HG03103 (cell line): ENCODE results near the gene SLIT3.

Source experiments
- ATAC-seq: cut with Tn5 transposase; IDR thresholded peaks from one replicate; pipeline ENCODE4 v1.9.1; 2021; ENCODE audit warnings: low read depth; ENCODE audit not compliant: unreplicated experiment

SLIT3 gene

DNA sequence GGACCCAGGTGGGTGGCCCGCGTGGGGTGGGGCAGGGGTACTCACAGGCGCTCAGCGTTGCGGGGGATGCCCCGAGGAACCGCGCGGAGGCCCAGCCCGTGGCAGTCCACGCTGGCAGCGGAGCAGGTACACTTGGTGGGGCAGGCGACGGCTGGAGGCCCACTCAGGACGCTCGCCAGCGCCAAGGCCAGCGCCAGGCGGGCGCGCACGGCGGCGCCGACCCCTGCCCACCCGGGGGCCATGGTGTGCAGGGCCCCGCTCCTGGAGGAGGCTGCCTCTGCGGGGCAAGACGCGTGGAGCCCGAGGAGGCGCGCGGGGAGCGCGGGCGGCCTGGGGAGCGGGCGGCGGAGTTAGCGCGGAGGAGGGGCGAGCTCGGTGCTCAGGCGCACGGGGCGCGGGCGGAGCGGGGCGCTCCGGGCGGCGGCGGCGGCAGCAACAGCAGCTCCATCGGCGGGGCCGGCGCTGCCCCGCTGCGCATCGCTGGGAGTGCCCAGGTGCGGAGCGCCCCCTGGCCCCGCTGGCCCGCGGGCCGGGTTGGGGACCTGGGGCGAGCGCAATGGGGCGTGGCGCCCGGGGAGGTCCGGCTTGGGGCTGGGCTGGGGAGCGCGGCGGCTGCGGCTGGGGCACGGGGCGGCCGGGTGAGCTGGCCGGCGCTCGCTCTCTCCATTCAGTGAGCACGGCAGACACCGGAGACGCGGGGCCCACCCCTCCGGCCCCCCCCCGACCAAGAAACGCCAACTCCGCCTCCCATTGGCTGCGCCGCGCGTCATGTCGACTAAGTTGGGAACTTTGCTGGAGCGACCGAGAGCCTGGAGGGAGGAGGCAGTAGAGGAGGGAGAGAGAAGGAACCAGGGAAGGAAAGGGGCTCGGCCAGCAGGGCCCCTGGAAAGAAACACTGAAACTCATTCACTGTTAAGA is at the start of gene SLIT3:
Gene SLIT3 (minus strand): TSS at position 672 of the 918 bp plus-strand sequence. CDS start 430 bp downstream, at position 242.
- no peak for ATAC-seq

DNA sequence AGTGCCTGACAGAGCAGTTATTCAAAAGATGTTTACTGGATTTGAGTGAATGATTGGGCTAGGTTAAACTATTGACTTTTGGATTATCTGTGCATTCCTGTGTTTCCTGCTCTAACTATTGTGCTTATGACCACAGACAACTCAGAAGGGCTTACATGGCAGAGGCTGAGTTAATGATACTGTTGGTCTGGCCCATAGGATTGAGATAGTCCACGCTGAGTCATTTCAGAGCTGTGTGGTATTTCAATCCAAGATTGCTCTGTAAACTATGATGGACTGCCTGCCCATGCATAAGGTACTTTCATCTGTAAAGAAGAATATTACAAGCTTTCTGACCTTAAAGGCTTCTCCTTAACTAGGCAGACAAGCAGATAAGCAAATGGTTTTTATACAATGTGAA is 49.1 kb upstream of the SLIT3 start:
- ATAC-seq, result no peak

DNA sequence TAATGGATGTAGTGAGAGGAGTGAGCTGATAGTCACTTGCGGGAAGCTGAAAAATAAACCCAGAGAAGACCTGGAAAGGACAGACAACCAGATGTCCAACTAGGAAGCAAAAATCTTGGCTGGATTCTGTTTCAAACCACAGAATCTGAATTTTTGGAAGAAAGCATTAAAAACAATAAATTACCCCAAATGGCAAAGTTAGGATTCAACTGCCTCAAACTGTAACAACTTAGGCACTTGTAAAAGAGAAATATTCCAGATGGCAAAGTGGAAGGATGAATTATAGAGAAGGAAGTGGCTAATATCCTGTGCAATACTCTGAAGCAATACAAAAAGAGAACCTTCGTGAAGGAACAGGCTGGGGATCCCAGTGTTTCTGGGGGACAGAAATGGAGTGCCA is 46.8 kb upstream of the SLIT3 start:
- ATAC-seq, result no peak

DNA sequence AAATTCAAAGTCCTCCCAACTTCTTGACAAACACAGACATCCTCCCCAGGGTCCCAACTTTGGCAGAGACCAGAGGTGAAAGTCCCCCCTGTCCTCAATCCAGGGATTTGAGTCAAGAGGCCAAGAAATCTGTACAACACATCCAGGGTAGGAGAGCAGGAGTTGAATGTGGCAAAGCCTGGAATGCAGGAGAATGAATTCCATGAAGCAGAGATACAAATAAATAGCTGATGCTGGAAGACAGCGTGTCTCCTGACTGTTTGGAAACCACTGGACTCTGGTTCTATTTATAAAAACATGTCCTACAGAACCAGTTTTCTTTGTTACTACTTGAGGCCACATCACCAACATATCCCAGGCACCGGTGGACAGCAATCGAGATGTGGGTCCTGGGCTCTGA is 43.7 kb upstream of the SLIT3 start:
- no peak for ATAC-seq

DNA sequence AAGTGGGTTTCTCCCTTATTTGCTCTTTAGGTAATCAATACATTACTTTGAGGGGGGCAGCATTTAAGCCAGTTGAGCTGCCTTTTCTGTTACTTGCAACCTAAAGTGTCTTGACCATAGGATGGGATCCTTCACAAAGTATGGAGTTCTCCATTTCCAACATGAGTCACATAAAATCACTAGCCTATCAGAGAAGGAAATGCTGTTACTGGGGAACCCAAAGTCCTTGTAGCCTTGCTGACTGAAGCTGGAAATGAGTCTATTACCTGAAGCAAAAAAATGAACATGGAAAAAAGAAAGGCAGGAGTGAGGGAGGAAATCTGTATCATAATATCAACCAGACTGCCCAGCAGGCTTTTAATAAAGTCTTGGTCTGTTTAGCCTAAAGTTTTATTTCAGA is 42.8 kb upstream of the SLIT3 start:
- ATAC-seq, result no peak

DNA sequence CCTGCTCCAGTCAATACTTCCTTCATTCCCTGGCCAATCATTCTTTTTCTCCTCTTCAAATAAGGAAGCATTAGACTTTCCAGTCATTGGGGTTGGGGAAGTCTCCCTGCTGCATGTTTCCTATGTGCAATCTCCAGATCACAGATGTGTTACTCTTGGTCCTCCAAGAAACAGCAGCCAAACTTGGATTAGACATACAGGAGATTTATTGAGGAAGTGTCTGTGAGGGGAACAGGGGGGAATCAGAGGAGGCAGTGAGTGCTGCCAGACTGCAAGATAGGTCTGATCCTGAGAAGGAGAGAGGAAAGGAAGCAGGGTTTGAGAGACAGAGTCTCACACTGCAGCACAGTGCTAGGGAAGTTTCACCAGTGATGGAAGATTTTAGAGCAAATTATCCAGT is 40.6 kb upstream of the SLIT3 start:
- ATAC-seq, result no peak

DNA sequence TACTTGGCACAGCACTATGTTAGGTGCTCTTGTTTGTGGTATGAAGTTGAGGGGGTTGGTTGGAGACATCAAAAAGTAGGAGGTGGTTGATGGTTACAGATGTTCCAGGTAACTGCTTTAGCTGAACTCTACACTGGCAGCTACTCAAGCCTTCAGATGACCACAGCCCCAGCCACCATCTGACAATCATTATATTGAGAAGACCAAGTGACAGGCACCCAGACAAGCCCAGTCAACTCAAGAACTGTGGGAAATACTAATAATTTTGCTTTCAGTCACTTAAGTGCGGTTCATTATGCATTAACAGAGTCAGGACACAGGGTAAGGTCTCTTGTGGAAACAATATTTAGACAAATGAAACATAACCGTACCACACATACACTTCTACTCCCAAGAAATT is 38.9 kb upstream of the SLIT3 start:
- ATAC-seq, result no peak

DNA sequence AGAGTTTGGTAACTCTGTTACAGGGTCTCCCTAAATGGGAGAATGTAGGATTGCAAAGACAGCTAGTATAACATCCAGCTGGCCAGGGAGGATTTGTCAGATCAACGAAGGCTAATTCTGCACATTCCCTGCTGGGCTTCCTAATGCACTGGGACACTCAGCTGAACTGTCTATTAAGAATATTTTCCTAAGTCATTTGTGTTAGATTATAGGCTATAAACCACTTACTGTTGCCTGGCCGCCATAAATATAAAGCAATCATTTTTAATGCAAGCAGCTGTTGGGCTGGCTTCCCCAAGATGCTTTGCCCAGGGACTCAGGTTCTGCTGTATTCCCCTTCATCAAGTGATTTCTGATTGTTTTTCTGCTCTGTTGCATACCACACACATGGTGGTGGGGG is 35.3 kb upstream of the SLIT3 start:
- ATAC-seq, result no peak

DNA sequence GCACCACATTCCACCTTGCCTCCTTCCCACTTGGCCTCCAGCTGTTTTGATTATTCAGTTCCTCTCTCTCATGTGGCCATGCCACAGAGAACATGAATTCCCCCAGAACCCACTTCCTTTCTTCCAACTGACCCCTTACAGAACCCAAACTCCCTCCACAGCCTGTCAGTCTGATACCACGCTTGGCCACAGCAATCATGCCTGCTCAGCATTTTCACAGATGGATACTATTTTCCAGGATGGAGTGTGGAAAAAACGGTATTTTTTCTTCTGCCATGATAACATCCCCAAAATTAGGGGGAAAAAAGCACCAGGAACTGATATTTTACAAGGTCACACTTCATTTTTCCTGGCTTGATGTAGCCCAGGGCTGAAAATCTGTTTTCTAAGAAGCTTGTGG is 34.9 kb upstream of the SLIT3 start:
- no peak for ATAC-seq

DNA sequence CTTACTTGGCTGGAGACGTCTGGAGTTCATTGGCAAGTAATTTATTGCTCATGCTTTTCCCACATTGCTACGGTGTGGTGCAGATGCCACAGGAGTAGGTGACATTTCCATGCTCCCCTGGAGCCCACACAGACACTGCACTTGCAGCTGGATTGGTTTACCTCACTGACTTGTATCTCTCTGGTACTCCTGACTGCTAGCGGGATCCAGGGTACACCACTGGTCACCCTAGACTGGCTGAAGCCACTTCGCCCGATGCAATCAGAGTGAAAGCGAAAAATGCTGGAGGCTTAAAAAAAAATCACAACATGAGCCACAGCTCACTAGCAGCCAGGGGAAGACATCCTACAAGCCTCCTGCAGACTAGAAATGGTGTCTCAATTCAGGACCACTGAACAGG is 32.6 kb upstream of the SLIT3 start:
- no peak for ATAC-seq

DNA sequence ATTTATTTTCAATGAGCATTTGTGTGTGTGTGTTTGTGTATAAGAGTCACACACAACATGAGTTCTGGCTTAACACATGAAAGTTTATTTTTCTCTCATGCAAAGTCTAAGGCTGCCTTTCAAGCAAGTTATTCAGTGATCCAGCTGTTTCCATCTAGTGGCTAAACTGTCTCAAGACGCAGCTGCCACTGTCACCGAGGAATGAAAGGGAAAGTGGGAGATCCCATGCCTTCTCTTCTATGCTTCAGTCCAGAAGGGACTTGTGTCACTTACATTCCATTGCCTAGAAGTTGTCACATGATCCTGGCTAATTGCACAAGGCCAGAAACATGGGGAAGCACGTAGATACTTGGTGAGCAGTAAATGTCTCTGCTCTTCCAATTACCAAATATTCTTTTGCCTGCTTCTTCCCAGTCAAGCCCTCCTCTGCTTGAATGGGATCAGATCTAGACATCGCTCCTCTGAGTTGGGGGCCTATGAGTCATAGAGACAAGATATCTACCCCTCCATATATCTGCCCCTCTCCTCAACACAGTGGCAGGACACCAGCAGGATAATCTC is 30.4 kb upstream of the SLIT3 start:
- no peak for ATAC-seq

DNA sequence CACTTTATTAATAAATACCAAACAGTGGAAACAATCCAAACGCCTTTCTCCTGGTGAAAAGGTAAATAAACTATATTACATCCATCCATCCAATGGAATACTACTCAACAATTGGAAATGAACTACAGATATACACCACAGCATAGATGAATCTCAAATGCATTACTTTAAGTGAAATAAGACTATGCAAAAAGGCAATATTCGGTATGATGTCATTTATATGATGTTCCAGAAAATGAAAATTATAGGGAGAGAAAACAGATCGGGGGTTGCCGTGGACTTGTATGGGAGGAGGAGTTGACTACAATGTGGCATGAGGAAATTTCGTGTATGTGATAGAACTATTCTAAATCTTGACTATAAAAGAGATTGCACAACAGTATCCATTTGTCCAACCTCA is 27.5 kb upstream of the SLIT3 start:
- ATAC-seq, result no peak

DNA sequence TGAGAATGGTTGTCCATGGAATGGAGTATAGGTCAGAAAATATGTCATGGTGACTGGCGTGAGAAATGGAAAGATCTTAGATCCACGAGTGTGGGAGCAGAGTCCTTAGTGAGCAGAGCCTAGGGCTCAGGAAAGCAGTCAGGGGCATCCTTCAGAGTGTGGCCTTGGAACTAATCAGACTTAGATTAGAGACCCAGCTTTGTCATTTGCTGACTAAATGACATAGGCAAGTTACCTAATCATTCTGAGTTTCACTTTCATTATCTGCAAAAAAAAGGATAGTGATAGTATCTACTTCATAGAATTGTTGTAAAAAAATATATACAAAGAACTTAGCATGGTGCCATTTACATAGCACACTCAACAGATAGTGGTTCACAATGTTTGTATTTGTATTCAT is 24.3 kb upstream of the SLIT3 start:
- no peak for ATAC-seq

DNA sequence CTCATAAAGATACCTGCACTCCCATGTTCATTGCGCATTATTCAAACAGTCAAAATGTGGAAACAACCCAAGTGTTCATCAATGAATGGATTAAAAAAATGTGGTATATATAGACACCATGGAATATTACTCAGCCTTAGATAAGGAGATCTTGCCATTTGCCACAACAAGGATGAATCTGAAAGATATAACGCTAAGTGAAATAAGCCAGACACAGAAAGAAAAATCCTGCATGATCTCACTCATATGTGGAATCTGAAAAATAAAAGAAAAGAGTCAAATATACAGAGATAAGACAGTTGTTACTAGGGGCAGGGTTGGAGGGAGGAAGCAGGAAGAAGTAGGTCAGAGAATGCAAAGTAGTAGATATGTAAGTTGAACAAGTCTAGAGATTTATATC is 17.6 kb upstream of the SLIT3 start:
- no peak for ATAC-seq

DNA sequence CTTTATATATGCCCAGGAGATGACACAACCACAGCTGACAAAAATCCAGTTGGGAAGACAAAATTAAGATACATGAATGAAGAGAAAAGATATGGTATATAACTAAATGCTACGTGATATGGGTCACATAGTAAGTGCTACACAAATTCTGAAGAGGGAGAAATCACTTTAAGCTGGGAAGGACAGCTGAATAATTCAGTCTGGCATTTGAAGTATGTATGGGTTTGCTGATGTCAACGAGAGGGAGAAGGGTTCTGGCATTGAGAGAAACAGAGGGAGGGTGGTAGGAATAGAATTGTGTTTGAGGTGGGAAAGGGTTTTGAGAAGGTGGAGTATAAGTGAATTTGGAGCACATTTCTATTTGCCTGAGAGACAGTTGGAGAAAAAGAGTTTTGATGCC is 6.7 kb upstream of the SLIT3 start:
- no peak for ATAC-seq

DNA sequence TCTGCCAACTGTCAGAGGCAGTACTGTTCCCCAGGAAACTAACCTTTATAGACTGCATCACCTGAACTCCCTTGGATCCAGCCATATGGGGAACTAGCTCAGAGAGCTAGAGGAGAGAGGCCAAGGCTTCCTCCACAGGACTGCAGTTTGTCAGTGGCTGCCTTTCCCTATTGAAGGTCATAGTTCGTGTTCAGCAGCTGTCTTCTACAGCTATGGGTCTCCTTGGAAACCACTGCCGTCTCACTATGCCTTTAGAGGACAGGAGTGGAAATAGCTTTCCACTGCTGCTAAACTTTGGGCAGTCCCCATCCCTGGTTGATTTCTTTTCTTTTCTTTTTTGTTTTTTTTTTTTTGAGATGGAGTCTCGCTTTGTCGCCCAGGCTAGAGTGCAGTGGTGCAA is 4.4 kb upstream of the SLIT3 start:
- no peak for ATAC-seq

DNA sequence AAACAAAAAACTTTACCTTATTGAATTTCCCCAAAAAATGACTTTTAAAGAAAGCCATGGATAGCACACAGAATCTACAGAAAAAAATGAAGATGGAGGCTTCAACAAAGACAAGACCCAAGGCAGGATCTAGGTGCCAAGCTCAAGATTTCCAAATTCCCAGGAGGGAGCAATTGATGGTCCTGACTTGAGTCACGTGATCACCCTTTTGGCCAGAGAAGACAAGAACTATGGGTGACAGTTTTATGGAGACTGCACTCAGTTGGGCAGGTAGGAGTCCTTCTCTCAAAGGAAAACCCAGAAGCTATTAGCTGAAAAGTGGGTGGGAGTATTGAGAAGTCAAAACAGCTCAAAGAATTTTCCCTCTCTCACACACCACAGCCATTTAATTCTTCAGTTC is 3.2 kb upstream of the SLIT3 start:
- no peak for ATAC-seq

DNA sequence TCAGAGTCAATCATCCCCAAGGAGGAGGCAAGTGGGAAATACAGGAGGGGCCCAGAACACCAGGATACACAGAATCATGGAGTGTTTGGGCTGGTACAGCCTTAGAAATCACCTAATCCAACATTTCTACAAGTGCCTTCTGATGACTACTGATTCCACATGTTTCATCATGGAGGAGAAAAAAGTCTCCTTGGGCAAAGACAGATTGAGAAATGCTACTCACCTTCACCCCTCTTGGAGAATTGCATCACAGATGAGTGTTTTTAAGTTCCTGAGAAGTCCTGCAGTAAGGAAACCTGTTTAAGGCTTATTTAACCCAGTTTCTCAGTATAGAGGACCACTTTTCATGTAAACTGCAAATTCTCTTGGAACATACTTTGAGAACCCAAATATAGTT is 2.2 kb upstream of the SLIT3 start:
- ATAC-seq, result no peak

DNA sequence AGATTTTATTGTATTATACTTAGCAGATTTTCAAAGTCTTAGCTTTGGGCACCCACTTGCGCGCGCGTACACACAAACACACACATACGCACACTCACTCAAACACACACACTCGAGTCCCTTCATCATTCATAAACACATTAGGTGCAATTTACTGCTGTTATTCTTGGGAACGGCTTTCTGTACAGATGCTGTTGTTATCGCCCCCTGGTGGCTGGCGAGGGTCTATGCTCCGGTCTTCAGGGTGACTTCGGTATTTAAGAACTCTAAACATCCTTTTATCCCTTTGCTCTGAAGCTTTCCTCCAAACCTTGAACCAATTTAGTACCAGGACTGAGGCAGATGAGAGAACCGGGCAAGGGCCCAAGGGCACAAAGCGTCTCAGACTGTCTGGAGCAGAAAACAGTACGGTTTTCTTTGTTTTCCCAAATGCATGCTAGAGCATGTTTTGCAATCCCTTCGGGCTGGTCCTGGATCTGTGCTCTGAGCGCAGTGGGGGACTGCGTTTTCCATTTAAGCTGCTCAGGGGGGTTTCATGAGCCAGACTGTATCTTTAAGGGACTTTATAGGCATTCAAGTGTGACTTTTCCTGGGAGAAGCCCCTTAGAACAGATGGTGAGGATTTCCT is 1.7 kb upstream of the SLIT3 start:
- ATAC-seq, result peak; percentile 63

DNA sequence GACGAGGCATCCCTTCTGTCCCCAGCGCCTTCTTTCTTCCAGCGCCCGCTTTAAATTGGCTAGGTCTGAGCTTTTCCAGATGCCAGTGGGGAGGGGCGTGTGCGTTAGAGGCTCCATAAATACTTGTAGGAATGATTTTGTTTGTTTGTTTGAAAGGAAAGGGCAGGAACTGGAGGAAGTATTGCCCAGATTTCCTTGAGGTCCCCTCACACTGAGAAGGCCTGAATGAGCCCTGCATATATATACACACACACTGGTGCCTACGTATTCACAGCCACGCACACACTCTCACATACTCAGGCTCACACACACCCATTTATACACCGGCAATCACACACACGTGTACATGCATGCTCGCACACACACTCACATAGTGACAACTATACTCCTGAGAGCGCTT is 1.0 kb upstream of the SLIT3 start:
- ATAC-seq, result no peak

DNA sequence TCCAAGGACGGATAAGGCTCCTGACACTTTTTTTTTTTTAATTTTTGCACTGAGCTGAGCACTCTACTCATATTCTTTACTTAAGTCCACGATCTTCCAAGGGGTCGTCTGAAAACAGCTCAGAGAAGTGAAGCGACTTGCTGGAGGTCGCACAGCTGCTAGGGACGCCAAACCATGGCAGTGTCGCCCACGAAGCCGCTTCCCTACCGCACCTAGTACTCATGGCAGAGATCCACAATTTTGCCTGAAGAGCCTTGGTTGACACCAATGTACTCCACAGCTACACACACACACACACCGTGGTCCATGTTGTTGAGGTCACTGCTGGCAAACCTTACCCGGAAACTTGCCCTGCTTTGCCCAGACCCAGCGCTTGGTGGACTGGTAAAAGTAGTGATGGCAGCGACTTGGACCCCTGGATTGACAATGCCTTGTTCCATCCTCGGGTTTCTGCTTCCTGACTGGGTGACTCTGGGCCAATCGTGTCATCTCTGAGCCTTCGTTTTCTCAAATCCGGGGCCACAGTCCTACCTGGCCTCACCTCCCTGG is 521 bp upstream of the SLIT3 start:
- ATAC-seq, result no peak
